HCT116 (cell line): ENCODE measurements around the gene CDHR1. TPM values are rescaled to one million over a fixed set of nuclear protein-coding genes. Genes with fewer than 3 reads are reported as not detected.

Experiments
- ATAC-seq: fragments of 200-7000 bp; cut with Tn5 transposase; 2 replicates; pipeline ENCODE4 v1.9.1; 2020; ENCODE audit warnings: mild to moderate bottlenecking, moderate library complexity
- BruUV-seq: library from RNA; stranded (reverse); fragments of 400-500 nt; replicated peaks from 2 replicates; lab custom pipeline; 2021; lab: Mats Ljungman, UMichigan
- CTCF ChIA-PET: fragments of 300-600 bp; sonication (Branson Sonifier 250); formaldehyde crosslinking; loops from one replicate; lab custom pipeline; 2021; ENCODE audit warnings: antibody characterized with exemption; lab: Charles Lee
- POLR2A ChIA-PET: fragments of 300-600, 350-600 bp; sonication (Branson Sonifier 250); formaldehyde crosslinking; loops from one replicate; lab custom pipeline; 2021; ENCODE audit warnings: antibody characterized with exemption; lab: Charles Lee
- RAD21 ChIA-PET, 2 experiments: fragments of 300-600 bp; sonication (Branson Sonifier 250); formaldehyde crosslinking; loops; one replicate each; lab custom pipeline; 2023; ENCODE audit warnings: low total read pairs in 2 of 2; ENCODE audit not compliant: uncharacterized antibody in 2 of 2, unreplicated experiment in 2 of 2, low non-redundant PET in 1 of 2; lab: Charles Lee
- DNase-seq: peaks from one replicate; pipeline ENCODE4 v3.0.0-alpha.2; 2010; ENCODE audit warnings: low read depth, low spot score
- H2AFZ ChIP-seq: fragments of 200-600 bp; shearing (Covaris generic), sonication (generic); 2 replicates; pipeline ENCODE4 v1.6.1; 2017; ENCODE audit warnings: low read depth, mixed run types, mixed read lengths, antibody characterized with exemption, low read length; ENCODE audit not compliant: poor library complexity, severe bottlenecking
- H3K27ac ChIP-seq: 2 replicates; pipeline ENCODE4 v1.5.1; 2012; ENCODE audit warnings: low read depth, low read length
- H3K27me3 ChIP-seq: fragments of 200-600 bp; sonication (generic); 2 replicates; pipeline ENCODE4 v1.6.1; 2016; ENCODE audit warnings: mixed run types, low read length, mixed read lengths; ENCODE audit not compliant: insufficient read depth
- H3K36me3 ChIP-seq, 2 experiments: fragments of 200-500 bp in 1 of 2; fragments of 200-600 bp in 1 of 2; sonication (Bioruptor generic) in 1 of 2; sonication (generic) in 1 of 2; 2 replicates each; pipeline versions ENCODE4 v1.5.1 to v1.6.1; 2014 to 2016; ENCODE audit warnings: low read length in 2 of 2, inconsistent platforms in 1 of 2, mixed read lengths in 1 of 2, mixed run types in 1 of 2; ENCODE audit not compliant: insufficient read depth in 2 of 2, control insufficient read depth in 1 of 2
- H3K4me1 ChIP-seq, 2 experiments: fragments of 200-600 bp in 1 of 2; sonication (generic) in 1 of 2; 2 replicates each; pipeline versions ENCODE4 v1.5.1 to v1.6.1; 2012 to 2017; ENCODE audit warnings: low read length in 2 of 2, inconsistent platforms in 1 of 2, mild to moderate bottlenecking in 1 of 2, mixed read lengths in 1 of 2, mixed run types in 1 of 2, moderate library complexity in 1 of 2; ENCODE audit not compliant: insufficient read depth in 2 of 2, control insufficient read depth in 1 of 2
- H3K4me2 ChIP-seq: fragments of 200-600 bp; sonication (generic); 2 replicates; pipeline ENCODE4 v1.6.1; 2017; ENCODE audit warnings: mixed run types, low read length, mixed read lengths
- H3K4me3 ChIP-seq, 2 experiments: fragments of 200-600 bp in 1 of 2; sonication (generic) in 1 of 2; replicated peaks in 1 of 2; 2 replicates each; pipeline ENCODE4 v1.5.1; 2011 to 2016; ENCODE audit warnings: low read length in 2 of 2, control low read depth in 1 of 2, low read depth in 1 of 2, mild to moderate bottlenecking in 1 of 2, mixed read lengths in 1 of 2, mixed run types in 1 of 2
- H3K79me2 ChIP-seq: fragments of 200-600 bp; sonication (generic); 2 replicates; pipeline ENCODE4 v1.6.1; 2017; ENCODE audit warnings: mild to moderate bottlenecking, mixed run types, low read length, moderate library complexity, mixed read lengths; ENCODE audit not compliant: insufficient read depth
- H3K9ac ChIP-seq: fragments of 200-600 bp; sonication (generic); 2 replicates; pipeline ENCODE4 v1.6.1; 2016; ENCODE audit warnings: low read length, mixed read lengths
- H3K9me2 ChIP-seq: fragments of 200-600 bp; sonication (generic), shearing (Covaris generic); 2 replicates; pipeline ENCODE4 v1.6.1; 2017; ENCODE audit warnings: mixed run types, mild to moderate bottlenecking, moderate library complexity; ENCODE audit not compliant: insufficient read depth
- H3K9me3 ChIP-seq, 2 experiments: fragments of 200-500 bp in 1 of 2; fragments of 200-600 bp in 1 of 2; sonication (Bioruptor generic) in 1 of 2; sonication (generic) in 1 of 2; 2 replicates each; pipeline ENCODE4 v1.6.1; 2014 to 2017; ENCODE audit warnings: low read length in 2 of 2, mixed read lengths in 2 of 2, inconsistent platforms in 1 of 2, low read depth in 1 of 2, mild to moderate bottlenecking in 1 of 2, mixed run types in 1 of 2, moderate library complexity in 1 of 2; ENCODE audit not compliant: control insufficient read depth in 1 of 2, insufficient read depth in 1 of 2
- H4K20me1 ChIP-seq: fragments of 200-600 bp; sonication (generic), shearing (Covaris generic); 2 replicates; pipeline ENCODE4 v1.6.1; 2017; ENCODE audit warnings: mixed run types, mild to moderate bottlenecking, moderate library complexity; ENCODE audit not compliant: insufficient read depth
- CBX3 ChIP-seq: IDR thresholded peaks from 2 replicates; pipeline ENCODE4 v1.6.1; 2012; ENCODE audit warnings: low read depth
- CEBPB ChIP-seq: IDR thresholded peaks from 2 replicates; pipeline ENCODE4 v1.6.1; 2012; ENCODE audit warnings: low read depth
- EZH2phosphoT487 ChIP-seq: fragments of 200-600 bp; IDR thresholded peaks from 2 replicates; pipeline ENCODE4 v1.6.1; 2018; ENCODE audit warnings: antibody characterized with exemption, borderline replicate concordance
- JUND ChIP-seq: IDR thresholded peaks from 2 replicates; pipeline ENCODE4 v1.6.1; 2012
- POLR2AphosphoS5 ChIP-seq: IDR thresholded peaks from 2 replicates; pipeline ENCODE4 v1.6.1; 2011; ENCODE audit warnings: mild to moderate bottlenecking, low read depth, low read length, moderate library complexity
- SIN3A ChIP-seq: IDR thresholded peaks from 2 replicates; pipeline ENCODE4 v1.6.1; 2012; ENCODE audit warnings: low read depth
- SRF ChIP-seq: IDR thresholded peaks from 2 replicates; pipeline ENCODE4 v1.6.1; 2012; ENCODE audit warnings: low read depth
- YY1 ChIP-seq: IDR thresholded peaks from 2 replicates; pipeline ENCODE4 v1.6.1; 2011; ENCODE audit warnings: low read length, low read depth, moderate library complexity, mild to moderate bottlenecking; ENCODE audit not compliant: insufficient replicate concordance; ENCODE audit errors: extremely low read depth
- ZFX ChIP-seq: fragments of 450-650 bp; IDR thresholded peaks from 2 replicates; pipeline ENCODE4 v1.6.1; 2017
- intact Hi-C: fragments of 100-400 bp; cut with micrococcal nuclease; formaldehyde crosslinking; loops from 2 replicates; pipeline ENCODE4 v1.10.0; 2022
- total RNA-seq: library from RNA; stranded (reverse); gene quantifications from one replicate; pipeline ENCODE4 v1.2.1, GENCODE V29; 2021; ENCODE audit not compliant: unreplicated experiment
- TF ChIP-seq, protein P1 (sequence below): IDR thresholded peaks from 2 replicates; pipeline ENCODE4 v1.6.1; 2012
- TF ChIP-seq, protein P2 (sequence below): IDR thresholded peaks from 2 replicates; pipeline ENCODE4 v1.6.1; 2012; ENCODE audit warnings: low read depth

Gene CDHR1
- total RNA-seq, 1 experiment from 2014 or later: not detected

DNA sequence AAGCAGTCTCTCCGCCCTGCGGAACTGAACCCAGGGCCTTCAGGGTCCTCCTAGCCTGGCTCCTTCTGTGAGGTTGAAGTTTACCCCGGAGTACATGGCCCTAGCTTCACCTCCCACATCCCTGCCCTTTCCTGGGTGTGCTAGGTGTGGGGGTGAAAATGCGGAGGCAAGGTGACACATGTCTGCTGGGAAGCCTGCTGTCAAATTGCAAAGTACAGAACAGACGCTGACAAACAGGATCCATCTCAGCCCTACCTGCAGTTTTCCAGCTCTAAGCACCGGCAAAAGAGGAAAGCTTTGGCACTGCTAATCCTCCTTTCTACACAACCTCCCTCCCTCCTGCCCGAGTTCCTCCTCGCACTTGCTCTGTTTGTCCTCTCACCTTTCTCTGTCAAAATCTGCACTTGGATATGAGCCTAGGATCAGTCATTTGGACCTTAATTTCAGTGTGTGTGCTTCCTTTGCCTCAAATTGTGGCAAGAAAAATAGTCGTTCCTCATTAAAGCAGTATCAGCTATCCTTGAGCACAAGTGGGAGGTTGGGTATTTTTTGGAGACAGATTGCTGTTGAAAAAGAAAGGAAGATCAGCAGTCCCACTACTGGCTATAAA is 35.2 kb upstream of the CDHR1 start:
- RAD21 ChIA-PET: no interaction called here
- Histone ChIP-seq H4K20me1 (no peaks in the 10 kb centered on the region), H3K9ac (no peak overlapping the region), H3K4me3 (no peak overlapping the region), H3K9me2 (no peaks in the 10 kb centered on the region), H3K27me3 (peaks cover 1% of the 10 kb centered on the region; the same call in 1 of the 2 replicates), H2AFZ (no peak overlapping the region), H3K4me2 (no peak overlapping the region), H3K27ac (no peak overlapping the region), H3K4me1 (no peaks in the 10 kb centered on the region), H3K9me3 (no peaks in the 10 kb centered on the region), H3K36me3 (peaks cover 4 to 5% of the 10 kb centered on the region in 2 experiments; a peak in 3 of 4 replicates), H3K79me2 (no peaks in the 10 kb centered on the region)
- ATAC-seq: no peak
- POLR2A ChIA-PET: no interaction called here
- no peak for DNase-seq
- no TSS peak for BruUV-seq
- CTCF ChIA-PET: interaction anchor here (1.4 kb wide), 1 partner anchor 11 kb away, joined by 3 read pairs; no protein-coding TSS in a partner anchor
- intact Hi-C loops: no loop called here
- no peak for TF ChIP-seq CEBPB
- TF ChIP-seq SRF: no peak
- TF ChIP-seq SIN3A: no peak
- TF ChIP-seq EZH2phosphoT487: no peak
- TF ChIP-seq CBX3: no peak
- no peak for TF ChIP-seq JUND
- TF ChIP-seq, protein P1, sequence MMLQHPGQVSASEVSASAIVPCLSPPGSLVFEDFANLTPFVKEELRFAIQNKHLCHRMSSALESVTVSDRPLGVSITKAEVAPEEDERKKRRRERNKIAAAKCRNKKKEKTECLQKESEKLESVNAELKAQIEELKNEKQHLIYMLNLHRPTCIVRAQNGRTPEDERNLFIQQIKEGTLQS: no peak
- TF ChIP-seq YY1: no peak
- TF ChIP-seq ZFX: no peak
- TF ChIP-seq, protein P2, sequence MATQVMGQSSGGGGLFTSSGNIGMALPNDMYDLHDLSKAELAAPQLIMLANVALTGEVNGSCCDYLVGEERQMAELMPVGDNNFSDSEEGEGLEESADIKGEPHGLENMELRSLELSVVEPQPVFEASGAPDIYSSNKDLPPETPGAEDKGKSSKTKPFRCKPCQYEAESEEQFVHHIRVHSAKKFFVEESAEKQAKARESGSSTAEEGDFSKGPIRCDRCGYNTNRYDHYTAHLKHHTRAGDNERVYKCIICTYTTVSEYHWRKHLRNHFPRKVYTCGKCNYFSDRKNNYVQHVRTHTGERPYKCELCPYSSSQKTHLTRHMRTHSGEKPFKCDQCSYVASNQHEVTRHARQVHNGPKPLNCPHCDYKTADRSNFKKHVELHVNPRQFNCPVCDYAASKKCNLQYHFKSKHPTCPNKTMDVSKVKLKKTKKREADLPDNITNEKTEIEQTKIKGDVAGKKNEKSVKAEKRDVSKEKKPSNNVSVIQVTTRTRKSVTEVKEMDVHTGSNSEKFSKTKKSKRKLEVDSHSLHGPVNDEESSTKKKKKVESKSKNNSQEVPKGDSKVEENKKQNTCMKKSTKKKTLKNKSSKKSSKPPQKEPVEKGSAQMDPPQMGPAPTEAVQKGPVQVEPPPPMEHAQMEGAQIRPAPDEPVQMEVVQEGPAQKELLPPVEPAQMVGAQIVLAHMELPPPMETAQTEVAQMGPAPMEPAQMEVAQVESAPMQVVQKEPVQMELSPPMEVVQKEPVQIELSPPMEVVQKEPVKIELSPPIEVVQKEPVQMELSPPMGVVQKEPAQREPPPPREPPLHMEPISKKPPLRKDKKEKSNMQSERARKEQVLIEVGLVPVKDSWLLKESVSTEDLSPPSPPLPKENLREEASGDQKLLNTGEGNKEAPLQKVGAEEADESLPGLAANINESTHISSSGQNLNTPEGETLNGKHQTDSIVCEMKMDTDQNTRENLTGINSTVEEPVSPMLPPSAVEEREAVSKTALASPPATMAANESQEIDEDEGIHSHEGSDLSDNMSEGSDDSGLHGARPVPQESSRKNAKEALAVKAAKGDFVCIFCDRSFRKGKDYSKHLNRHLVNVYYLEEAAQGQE: no peak
- no peak for TF ChIP-seq POLR2AphosphoS5
